HG02938 (cell line): ENCODE data around the gene RPS6KA4.

Experiments used
- ATAC-seq: cut with Tn5 transposase; IDR thresholded peaks from one replicate; pipeline ENCODE4 v1.9.1; 2021; ENCODE audit warnings: mild to moderate bottlenecking, moderate library complexity; ENCODE audit not compliant: unreplicated experiment

Gene RPS6KA4

DNA sequence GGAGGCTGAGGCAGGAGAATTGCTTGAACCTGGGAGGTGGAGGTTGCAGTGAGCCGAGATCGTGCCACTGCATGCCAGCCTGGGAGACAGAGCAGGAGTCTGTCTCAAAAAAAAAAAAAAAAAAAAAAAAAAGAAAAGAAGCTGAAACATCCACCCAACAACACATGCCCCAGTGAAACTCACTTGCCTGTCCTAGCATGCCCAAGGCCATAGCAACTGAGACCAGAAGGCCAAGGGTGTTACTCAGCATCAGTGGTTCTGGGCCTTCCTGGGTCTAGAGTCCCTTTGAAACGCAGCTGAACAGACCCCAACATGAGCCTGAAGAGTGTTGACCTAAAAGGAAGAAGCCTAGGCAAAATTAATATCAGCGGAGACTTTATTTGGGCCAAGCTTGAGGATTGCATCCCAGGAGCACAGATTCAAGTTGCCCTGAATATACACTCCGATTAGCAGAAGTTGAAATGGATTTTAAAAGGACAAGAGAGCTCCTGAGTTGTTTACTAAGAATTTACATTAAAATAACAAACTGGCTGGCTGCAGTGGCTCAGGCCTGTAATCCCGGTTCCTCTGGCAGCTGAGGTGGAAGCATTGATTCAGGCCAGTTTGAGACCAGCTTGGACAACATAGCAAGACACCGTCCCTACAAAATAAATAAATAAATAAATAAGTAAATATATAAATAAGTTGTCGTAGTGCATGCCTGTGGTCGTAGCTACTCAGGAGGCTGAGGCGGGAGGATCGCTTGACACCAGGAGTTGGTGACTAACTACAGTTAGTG, 34.1 kb upstream of the RPS6KA4 start:
- no peak for ATAC-seq

- no peak for ATAC-seq
Observed at GRCh38 chr11:64327375-64327774, 31.6 kb upstream of the RPS6KA4 start.

- ATAC-seq: no peak
Observed at GRCh38 chr11:64327993-64328392, 31.0 kb upstream of the RPS6KA4 start.

DNA sequence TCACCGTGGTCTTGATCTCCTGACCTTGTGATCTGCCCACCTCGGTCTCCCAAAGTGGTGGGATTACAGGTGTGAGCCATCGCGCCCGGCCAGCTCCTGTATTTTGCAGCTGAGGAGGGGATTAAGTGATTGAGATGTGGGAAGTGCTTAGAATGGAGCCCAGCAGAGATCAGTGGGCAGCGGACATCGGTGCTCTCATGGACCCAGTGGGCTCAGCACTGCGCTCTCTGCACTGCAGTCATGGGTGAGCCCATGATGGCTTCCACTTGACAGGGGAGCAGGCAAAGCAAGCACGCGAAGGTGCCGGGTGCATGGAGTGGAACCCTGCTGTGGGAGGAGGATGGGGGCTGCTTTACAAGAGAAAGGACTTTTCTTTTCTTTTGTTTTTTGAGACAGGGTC, 28.1 kb upstream of the RPS6KA4 start:
- ATAC-seq: no peak

- no peak for ATAC-seq
Observed at GRCh38 chr11:64331569-64332371, 27.2 kb upstream of the RPS6KA4 start.

- ATAC-seq: no peak
Observed at GRCh38 chr11:64333556-64333955, 25.4 kb upstream of the RPS6KA4 start.

DNA sequence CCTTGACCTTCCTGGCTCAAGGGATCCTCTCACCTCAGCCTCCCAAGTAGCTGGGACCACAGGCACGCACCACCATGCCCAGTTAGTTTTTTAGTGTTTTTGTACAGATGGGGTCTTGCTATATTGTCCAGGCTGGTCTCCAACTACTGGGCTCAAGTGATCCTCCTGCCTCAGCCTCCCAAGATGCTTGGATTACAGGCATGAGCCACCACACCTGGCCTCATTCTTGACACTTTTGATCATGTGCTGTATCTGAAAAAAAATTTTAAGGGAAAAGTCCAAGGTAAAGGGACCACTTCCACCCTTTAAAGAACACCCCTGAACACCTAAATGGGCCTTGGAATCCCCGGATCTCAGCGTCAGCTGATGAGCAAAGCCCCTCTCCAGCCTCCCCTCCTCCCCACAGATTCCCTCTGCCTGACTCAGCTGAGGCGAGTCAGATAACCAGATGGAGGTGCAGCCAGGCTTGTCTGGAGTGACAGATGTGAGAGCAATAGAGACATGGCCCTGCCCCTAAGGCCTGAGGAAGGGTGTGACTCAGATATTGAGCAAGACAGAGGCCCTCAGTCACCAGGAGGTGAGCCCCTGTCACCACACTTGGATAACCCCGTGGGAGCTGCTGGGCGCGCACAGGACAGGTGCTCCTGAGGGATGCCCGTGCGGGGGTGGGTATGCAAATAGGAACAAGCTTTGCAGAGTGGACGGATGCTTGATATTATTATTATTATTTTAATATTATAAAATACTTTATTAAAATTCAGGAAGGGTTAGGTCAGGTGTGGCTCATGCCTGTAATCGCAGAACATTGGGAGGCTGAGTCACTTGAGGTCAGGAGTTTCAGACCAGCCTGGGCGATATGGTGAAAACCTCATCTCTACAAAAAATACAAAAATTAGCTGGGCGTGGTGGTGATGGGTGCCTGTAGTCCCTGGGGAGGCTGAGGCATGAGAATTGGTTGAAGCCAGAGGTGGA, 23.9 kb upstream of the RPS6KA4 start:
- ATAC-seq: peak; percentile 77

DNA sequence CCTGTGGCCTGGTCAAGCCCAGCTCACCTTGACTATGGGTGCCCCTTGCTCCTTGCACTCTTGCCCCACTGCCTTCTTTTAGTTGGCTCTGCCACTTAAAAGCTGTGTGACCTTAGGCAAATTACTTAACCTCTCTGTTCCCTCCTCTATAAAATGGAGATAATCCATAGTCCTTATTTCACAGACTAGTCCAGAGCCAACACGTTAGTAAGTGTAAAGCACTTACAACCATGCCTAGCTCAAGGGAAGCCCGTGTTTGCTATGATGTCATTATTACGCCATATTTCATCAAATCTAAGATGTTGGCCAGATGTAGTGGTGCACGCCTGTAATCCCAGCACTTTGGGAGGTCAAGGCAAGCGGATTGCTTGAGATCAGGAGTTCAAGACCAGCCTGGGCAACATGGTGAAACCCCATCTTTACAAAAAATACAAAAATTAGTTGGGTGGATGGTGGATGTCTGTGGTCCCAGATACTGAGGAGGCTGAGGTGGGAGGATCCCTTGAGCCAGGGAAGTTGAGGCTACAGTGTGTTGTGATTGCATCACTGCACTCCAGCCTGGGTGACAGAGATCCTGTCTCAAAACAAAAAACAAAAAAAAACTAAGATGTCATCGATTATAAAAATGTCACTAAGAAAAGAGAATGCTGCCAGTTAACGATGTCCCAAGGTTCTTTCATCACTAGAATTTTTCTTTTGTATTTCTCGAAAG, 21.3 kb upstream of the RPS6KA4 start:
- no peak for ATAC-seq

DNA sequence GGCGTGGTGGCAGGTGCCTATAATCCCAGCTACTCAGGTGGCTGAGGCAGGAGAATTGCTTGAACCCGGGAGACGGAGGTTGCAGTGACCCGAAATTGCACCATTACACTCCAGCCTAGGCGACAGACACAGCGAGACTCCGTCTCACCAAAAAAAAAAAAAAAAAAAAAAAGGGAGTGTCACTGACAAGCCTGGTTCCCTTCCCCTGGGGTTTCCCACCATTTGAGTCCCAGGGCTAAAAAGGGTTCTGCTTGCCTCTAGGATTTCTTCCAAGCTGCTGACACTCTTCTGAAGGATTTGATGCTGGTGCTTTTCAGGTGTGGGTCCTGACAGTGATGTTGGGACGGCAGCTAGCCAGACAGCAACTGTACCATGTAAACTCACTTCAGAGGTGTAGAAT, 20.2 kb upstream of the RPS6KA4 start:
- ATAC-seq: no peak

- no peak for ATAC-seq
Observed at GRCh38 chr11:64339286-64339685, 19.7 kb upstream of the RPS6KA4 start.

GRCh38 chr11:64339754-64340408, 19.1 kb upstream of the RPS6KA4 start, which contains the start of gene CCDC88B:
CCDC88B (plus strand) TSS chr11:64340204; CDS start chr11:64340267, 63 bp downstream.
- peak; percentile 35 for ATAC-seq

DNA sequence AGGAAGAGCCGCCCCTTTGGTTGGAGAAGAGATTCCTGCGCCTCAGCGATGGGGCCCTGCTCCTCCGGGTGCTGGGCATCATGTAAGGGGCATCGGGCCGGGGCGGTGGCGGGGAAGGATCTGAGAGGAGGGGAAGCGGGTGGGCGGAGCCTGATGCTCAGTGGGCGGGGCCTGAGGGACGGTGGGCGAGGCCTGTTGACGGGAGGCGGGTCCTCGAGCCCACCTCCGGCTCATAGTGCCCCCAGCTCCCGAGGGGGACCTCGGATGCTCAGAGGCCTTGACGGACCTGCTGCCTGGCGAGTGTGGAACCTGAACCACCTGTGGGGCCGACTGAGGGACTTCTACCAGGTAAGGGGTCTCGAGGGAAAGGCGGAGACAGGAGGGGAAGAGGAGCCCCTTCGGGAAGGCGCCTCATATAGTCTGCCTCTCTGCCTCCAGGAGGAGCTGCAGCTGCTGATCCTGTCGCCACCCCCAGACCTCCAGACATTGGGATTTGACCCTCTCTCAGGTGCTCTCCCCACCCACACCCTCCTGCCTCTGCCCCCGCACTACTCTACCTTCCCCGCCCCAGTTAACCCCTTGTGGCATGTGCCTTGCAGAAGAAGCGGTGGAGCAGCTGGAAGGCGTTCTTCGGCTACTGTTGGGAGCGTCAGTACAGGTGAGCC, 18.2 kb upstream of the RPS6KA4 start:
- no peak for ATAC-seq

GRCh38 chr11:64341429-64341828, 17.5 kb upstream of the RPS6KA4 start:
- no peak for ATAC-seq

DNA sequence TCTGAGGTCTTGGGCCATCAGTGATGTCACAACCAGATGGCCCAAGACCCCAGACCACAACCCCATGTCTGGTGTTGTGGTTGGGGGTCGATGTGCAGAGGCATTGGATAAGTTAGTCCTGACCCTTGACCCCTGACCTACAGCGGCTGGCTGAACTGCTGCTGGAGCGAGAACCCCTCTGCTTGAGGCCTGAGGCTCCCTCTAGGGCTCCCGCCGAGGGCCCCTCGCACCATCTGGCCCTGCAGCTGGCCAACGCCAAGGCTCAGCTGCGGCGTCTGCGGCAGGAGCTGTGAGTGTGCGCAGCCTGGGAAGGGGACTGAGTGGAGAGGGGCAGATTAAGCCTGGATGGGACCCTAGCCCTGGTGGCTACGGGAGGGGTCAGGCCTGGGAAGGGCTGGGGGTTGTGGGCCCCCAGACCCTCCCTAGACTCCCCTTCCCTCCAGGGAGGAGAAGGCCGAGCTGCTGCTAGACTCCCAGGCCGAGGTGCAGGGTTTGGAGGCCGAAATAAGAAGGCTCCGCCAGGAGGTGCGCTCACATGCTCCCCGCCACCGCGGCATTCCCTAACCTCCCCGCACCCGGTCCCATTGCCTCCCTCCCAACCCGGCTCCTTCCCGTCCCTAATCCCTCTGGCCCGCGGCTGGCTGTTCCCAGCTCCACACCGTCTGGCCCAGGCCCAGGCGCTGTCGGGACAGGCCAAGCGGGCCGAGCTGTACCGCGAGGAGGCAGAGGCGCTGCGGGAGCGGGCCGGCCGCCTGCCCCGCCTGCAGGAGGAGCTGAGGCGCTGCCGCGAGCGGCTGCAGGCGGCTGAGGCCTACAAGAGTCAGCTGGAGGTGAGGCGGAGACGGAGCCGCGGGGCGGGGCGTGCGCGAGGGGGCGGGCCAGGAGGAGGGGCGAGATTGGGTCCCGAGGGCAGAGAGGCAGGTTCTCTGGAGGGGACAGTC, 16.8 kb upstream of the RPS6KA4 start:
- peak; percentile 37 for ATAC-seq

DNA sequence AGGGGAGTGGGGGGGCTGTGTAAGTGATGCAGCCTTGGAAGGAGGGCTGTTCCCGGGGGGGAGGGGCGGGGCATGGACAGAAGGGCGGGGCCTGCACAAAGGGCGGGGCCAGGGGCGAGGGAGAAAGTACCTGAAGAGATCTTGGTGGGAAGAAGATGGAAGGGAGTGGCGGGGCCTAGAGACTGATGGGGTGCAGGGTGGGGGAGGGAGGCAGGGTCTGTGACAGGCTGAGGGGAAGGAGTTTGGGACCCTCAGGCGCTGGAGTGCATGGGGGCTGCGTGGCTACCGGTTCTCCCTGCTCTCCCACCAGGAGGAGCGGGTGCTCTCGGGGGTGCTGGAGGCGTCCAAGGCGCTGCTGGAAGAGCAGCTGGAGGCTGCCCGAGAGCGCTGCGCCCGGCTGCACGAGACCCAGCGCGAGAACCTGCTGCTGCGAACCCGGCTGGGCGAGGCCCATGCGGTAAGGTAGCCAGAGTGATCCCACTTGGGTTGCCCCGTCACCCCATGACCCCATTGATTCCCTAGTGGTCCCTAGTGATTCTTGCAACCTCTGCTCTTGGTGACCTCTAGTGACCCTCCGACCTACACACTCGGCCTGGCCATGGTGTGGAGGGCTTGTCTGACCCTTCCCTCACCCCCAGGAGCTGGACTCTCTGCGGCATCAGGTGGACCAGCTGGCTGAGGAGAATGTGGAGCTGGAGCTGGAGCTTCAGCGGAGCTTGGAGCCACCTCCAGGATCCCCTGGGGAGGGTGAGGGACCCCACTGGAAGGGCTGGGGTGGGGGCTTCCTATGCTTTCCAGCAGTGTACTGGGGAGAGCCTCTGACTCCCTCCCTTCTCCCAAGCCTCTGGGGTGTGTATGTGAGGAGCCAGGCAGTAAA, 15.9 kb upstream of the RPS6KA4 start:
- ATAC-seq: no peak

GRCh38 chr11:64343767-64344559, 15.0 kb upstream of the RPS6KA4 start:
- no peak for ATAC-seq
